Mucosa of descending colon (tissue), 3 donors: Measurements from ENCODE around the gene THRAP3. TPM values are rescaled to one million over a fixed set of nuclear protein-coding genes. Genes with fewer than 3 reads are reported as not detected.

ENCODE experiments used
- ATAC-seq: fragments of 200-7000 bp; cut with Tn5 transposase; one replicate; pipeline ENCODE4 v1.9.1; 2020; ENCODE audit warnings: mild to moderate bottlenecking, moderate library complexity
- DNase-seq, 3 donors: peaks; one replicate each; pipeline ENCODE4 v3.0.0-alpha.2; 2020
- H3K36me3 ChIP-seq: fragments of 200-600 bp; one replicate; pipeline ENCODE4 v1.8.0; 2021; ENCODE audit warnings: low read depth, mild to moderate bottlenecking
- H3K4me1 ChIP-seq: fragments of 200-600 bp; one replicate; pipeline ENCODE4 v1.8.0; 2021; ENCODE audit warnings: low read depth, mild to moderate bottlenecking
- H3K4me3 ChIP-seq: fragments of 200-600 bp; one replicate; pipeline ENCODE4 v1.8.0; 2021; ENCODE audit warnings: mild to moderate bottlenecking
- H3K9me3 ChIP-seq: fragments of 200-600 bp; one replicate; pipeline ENCODE4 v1.8.0; 2021; ENCODE audit warnings: mild to moderate bottlenecking
- intact Hi-C, 2 donors: fragments of 100-400 bp; cut with DNase I in 1 of 2; cut with micrococcal nuclease in 1 of 2; formaldehyde crosslinking; loops; one replicate each; pipeline versions ENCODE4 v1.11.0 to v1.11.1; 2022; cut with DNase I, micrococcal nuclease
- total RNA-seq, 3 donors: library from RNA; stranded (reverse); fragmentation: NEBNext Ultra II Directional in 2 of 3; extraction: Animal tissue kit (Norgen Biotek cat#: 25700) in 2 of 3; gene quantifications; one replicate each; pipeline versions ENCODE4 v1.2.1 to v1.2.4, GENCODE V29; 2021 to 2023
- TF ChIP-seq, protein P1 (sequence below): fragments of 200-600 bp; IDR thresholded peaks from one replicate; pipeline ENCODE4 v1.8.0; 2022; ENCODE audit warnings: antibody characterized with exemption, mild to moderate bottlenecking
- donor health status: DM: no; HTN: no; CAD: no; lungs with moderate emphysema.
- donor health status: DM: no; HTN: no; CAD: no.
- donor health status: DM: no; HTN: yes; CAD: no.

Gene THRAP3
- total RNA-seq, 3 donors from 2014 or later = 83.0 to 103 (median 85.1) TPM

DNA sequence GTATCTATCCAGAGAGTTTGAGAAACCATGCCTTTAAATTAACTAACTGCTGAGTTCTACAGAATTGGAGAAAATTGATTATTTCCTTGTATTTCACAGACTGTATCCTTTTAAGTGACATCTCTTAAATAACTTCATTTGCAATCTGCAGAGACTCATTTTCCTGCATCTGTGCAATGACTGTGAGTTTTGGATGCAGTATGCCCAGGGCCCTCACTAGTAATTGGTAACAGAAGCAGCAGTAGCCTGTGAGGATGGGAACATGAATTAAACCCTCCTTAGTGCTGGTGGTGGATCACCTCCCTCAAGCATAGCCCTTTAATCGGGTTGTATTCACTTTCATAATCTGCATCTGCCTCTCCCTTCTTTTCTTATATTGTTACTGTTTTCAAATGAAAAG, 60.3 kb downstream of the THRAP3 start:
- Histone ChIP-seq H3K36me3 (peaks cover 7% of the 10 kb centered on the region), H3K9me3 (no peaks in the 10 kb centered on the region), H3K4me3 (no peak overlapping the region), H3K4me1 (peaks cover 3% of the 10 kb centered on the region)
- TF ChIP-seq, protein P1, sequence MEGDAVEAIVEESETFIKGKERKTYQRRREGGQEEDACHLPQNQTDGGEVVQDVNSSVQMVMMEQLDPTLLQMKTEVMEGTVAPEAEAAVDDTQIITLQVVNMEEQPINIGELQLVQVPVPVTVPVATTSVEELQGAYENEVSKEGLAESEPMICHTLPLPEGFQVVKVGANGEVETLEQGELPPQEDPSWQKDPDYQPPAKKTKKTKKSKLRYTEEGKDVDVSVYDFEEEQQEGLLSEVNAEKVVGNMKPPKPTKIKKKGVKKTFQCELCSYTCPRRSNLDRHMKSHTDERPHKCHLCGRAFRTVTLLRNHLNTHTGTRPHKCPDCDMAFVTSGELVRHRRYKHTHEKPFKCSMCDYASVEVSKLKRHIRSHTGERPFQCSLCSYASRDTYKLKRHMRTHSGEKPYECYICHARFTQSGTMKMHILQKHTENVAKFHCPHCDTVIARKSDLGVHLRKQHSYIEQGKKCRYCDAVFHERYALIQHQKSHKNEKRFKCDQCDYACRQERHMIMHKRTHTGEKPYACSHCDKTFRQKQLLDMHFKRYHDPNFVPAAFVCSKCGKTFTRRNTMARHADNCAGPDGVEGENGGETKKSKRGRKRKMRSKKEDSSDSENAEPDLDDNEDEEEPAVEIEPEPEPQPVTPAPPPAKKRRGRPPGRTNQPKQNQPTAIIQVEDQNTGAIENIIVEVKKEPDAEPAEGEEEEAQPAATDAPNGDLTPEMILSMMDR = no peak
- intact Hi-C loops = loop anchor here in 1 of 2 donors (10.0 kb wide), 1 partner anchor 190 kb away; no protein-coding TSS in a partner anchor
- no peak for DNase-seq
- ATAC-seq = no peak

- peak in 1 of 3 donors; percentile 93 for DNase-seq
- Histone ChIP-seq H3K36me3 (peaks cover 7% of the 10 kb centered on the region), H3K9me3 (no peaks in the 10 kb centered on the region), H3K4me3 (no peak overlapping the region), H3K4me1 (no peaks in the 10 kb centered on the region)
- ATAC-seq = peak; percentile 93
- TF ChIP-seq, protein P1 = peak; percentile 23
- intact Hi-C loops = loop anchor here in 1 of 2 donors (10.0 kb wide), 1 partner anchor 191 kb away; no protein-coding TSS in a partner anchor
Observed at GRCh38 chr1:36285443-36286101, 61.3 kb downstream of the THRAP3 start.

DNA sequence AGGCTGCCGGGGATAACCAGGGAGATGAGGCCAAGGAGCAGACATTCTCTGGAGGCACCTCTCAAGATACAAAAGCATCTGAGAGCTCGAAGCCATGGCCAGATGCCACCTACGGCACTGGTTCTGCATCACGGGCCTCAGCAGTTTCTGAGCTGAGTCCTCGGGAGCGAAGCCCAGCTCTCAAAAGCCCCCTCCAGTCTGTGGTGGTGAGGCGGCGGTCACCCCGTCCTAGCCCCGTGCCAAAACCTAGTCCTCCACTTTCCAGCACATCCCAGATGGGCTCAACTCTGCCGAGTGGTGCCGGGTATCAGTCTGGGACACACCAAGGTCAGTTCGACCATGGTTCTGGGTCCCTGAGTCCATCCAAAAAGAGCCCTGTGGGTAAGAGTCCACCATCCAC, 62.6 kb downstream of the THRAP3 start:
- intact Hi-C loops = loop anchor here in 1 of 2 donors (10.0 kb wide), 1 partner anchor 192 kb away; no protein-coding TSS in a partner anchor
- TF ChIP-seq, protein P1 = no peak
- DNase-seq (no peak), ATAC-seq (no peak)
- Histone ChIP-seq H3K4me3 (no peak overlapping the region), H3K9me3 (no peaks in the 10 kb centered on the region), H3K4me1 (no peaks in the 10 kb centered on the region), H3K36me3 (peaks cover 13% of the 10 kb centered on the region)

- Histone ChIP-seq H3K4me1 (no peaks in the 10 kb centered on the region), H3K4me3 (no peak overlapping the region), H3K9me3 (no peaks in the 10 kb centered on the region), H3K36me3 (peaks cover 13% of the 10 kb centered on the region)
- DNase-seq (no peak), ATAC-seq (no peak)
- intact Hi-C loops = loop anchor here in 1 of 2 donors (10.0 kb wide), 1 partner anchor 193 kb away; no protein-coding TSS in a partner anchor
- TF ChIP-seq, protein P1 = no peak
Observed at GRCh38 chr1:36287595-36287994, 63.4 kb downstream of the THRAP3 start.

DNA sequence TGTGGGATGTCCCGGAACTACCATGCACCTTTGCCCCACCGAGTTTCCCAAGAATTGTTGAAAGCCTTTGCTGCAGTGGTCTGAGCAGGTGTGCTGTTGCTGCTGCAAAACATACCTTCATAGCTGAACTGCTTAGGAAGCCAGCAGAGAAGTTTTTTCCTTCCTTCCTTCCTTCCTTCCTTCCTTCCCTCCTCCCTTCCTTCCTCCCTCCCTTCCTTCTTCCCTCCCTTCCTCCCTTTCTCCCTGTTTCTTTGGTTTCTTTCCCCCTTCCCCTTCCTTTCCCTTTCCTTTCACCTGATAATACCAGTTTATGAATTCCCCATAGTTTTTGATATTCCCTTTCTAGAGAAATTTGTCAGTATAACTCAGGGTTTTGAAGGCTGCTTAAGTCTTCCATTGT, 71.1 kb downstream of the THRAP3 start:
- intact Hi-C loops = no loop called here
- DNase-seq = no peak
- TF ChIP-seq, protein P1 = no peak
- ATAC-seq = no peak
- peaks cover 6% of the 10 kb centered on the region for H3K36me3 ChIP-seq
- no peak overlapping the region for H3K4me3 ChIP-seq
- H3K4me1 ChIP-seq = peaks cover 23% of the 10 kb centered on the region
- H3K9me3 ChIP-seq = no peaks in the 10 kb centered on the region
